Thymus (tissue), 11 donors: ENCODE results near the gene RELCH. TPM values are rescaled to one million over a fixed set of nuclear protein-coding genes. Genes with fewer than 3 reads are reported as not detected.

Source experiments
- DNase-seq, 9 donors: peaks; one replicate each; pipeline ENCODE4 v3.0.0-alpha.2; 2013; ENCODE audit warnings: low spot score in 9 of 9, low read depth in 6 of 9, missing footprints in 1 of 9
- H3K27ac ChIP-seq, 2 donors: one replicate each; pipeline ENCODE4 v1.5.1; 2013; ENCODE audit warnings: control low read depth in 1 of 2, low read depth in 1 of 2, low read length in 1 of 2, mild to moderate bottlenecking in 1 of 2, moderate library complexity in 1 of 2
- H3K27me3 ChIP-seq, 2 donors: one replicate each; pipeline ENCODE4 v1.5.1; 2013; ENCODE audit warnings: low read length in 1 of 2; ENCODE audit not compliant: control insufficient read depth in 2 of 2, insufficient read depth in 1 of 2
- H3K36me3 ChIP-seq, 2 donors: one replicate each; pipeline ENCODE4 v1.5.1; 2013; ENCODE audit warnings: low read length in 1 of 2, mild to moderate bottlenecking in 1 of 2, moderate library complexity in 1 of 2; ENCODE audit not compliant: control insufficient read depth in 2 of 2, insufficient read depth in 2 of 2
- H3K4me1 ChIP-seq, 2 donors: one replicate each; pipeline ENCODE4 v1.5.1; 2013; ENCODE audit warnings: low read length in 2 of 2; ENCODE audit not compliant: control insufficient read depth in 2 of 2, insufficient read depth in 2 of 2
- H3K4me3 ChIP-seq, 2 donors: one replicate each; pipeline ENCODE4 v1.5.1; 2013; ENCODE audit warnings: low read length in 2 of 2, control low read depth in 1 of 2, mild to moderate bottlenecking in 1 of 2
- H3K9me3 ChIP-seq, 2 donors: one replicate each; pipeline ENCODE4 v1.5.1; 2013; ENCODE audit warnings: low read length in 1 of 2, mild to moderate bottlenecking in 1 of 2; ENCODE audit not compliant: control insufficient read depth in 2 of 2, insufficient read depth in 1 of 2
- WGBS: extraction: QIAGEN DNeasy Blood & Tissue Kit; methylation state at CpG from one replicate; pipeline ENCODE4 v1.1.7; 2013; 5-methylcytosine and 5-hydroxymethylcytosine counted together
- polyA plus RNA-seq: library from polyadenylated mRNA; stranded (reverse); fragments of 200-250 nt; gene quantifications from one replicate; pipeline ENCODE4 v1.2.3, GENCODE V29; 2013
- total RNA-seq: library from RNA; stranded (reverse); fragments of 120-200 nt; gene quantifications from one replicate; pipeline ENCODE4 v1.2.4, GENCODE V29; 2013
- donor health status: healthy.

Gene RELCH
- total and polyA plus RNA-seq, 2 donors = 20.6 to 29.3 TPM

DNA sequence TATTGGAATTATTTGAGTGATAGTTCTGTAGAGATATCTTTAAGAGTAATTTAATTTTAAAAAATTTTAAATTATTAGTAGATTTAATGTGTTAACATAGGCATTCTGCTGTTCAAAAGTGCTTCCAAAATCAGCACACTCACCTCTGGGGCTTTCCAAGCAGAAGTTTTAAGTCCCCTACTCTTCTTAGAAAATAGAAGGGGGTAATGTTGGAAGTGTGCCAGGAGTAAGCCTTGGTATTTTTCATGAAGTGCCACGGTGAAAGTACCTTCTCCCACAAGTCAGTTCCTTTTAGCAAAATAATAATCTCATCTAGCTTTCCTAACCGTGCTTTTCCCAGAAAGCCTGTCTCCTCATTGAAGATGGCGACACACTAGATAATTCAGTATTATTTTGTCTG, 134.1 kb downstream of the RELCH start:
- H3K27me3 ChIP-seq = peaks cover 22 to 33% of the 10 kb centered on the region in 2 donors
- H3K36me3 ChIP-seq = no peaks in the 10 kb centered on the region
- H3K27ac ChIP-seq = no peak overlapping the region
- H3K4me1 ChIP-seq = peaks cover 9 to 15% of the 10 kb centered on the region in 2 donors
- WGBS = 43% methylated on average over 3 of the region's 3 CpGs
- DNase-seq = no peak
- H3K9me3 ChIP-seq = no peaks in the 10 kb centered on the region
- H3K4me3 ChIP-seq = no peak overlapping the region

DNA sequence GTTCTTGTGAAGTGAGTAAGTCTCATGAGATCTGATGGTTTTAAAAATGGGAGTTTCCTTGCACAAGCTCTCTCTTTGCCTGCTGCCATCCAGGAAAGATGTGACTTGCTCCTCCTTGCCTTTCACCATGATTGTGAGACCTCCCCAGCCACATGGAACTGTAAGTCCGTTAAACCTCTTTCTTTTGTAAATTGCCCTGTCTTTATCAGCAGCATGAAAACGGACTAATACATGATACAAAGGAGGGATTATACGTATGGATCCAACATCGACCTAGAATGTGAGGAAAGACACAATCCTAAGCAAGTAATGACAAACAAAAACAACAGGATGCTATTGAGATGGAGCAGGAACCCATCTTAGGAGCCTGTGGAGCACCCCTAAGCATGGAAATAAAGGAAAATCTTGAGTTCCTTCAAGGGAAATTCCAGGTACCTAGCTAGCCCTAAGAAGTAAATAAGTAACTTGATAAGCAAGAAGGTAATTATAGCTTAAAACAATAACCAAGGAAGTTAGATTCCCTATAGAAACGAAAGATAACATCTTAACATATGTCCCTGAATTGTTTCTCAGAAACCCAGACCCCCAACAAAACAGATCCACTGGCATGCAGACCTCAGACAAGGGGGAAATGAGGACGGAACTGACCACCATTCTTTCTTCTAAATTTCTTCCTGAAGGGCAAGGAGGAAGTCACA, 136.6 kb downstream of the RELCH start:
- peaks cover 34 to 54% of the 10 kb centered on the region in 2 donors for H3K27me3 ChIP-seq
- 84% methylated on average over 6 of the region's 6 CpGs for WGBS
- no peak for DNase-seq

DNA sequence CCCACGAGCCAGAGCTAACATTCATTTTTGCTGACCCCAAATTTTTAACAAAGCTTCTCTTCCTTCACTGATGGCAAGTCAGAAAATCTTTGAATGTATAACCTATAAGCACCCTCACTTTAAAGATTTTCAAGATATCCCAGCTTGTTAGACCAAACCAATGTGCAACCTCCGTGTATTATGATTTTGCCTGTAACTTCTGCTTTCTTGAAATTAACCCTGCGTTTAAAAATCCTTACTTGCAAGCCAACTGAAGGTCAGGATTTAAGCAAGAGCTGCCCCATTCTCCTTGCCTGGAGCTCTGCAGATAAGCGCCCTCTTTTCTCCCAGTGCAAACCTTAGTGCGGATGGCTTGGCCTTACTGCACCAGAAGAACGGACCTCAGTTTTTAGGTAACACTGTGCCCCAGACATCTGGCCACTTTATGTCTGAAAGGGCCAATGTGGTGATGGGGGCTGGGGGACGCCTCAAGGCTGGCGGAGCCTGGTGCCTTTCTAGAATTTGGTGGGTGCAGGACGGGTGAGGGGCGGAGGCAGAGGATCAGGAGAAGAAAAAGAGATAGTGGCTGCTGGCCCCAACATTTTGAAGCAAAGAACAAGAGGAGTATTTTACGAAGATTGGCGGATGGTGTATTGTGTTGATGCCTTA, 137.2 kb downstream of the RELCH start:
- peaks cover 37 to 57% of the 10 kb centered on the region in 2 donors for H3K27me3 ChIP-seq

More for the DNA sequence above, 136.6 kb downstream of the RELCH start:
- Histone ChIP-seq H3K9me3 (no peaks in the 10 kb centered on the region), H3K4me1 (peaks cover 9 to 15% of the 10 kb centered on the region in 2 donors), H3K36me3 (no peaks in the 10 kb centered on the region), H3K4me3 (no peak overlapping the region), H3K27ac (no peak overlapping the region)

DNA sequence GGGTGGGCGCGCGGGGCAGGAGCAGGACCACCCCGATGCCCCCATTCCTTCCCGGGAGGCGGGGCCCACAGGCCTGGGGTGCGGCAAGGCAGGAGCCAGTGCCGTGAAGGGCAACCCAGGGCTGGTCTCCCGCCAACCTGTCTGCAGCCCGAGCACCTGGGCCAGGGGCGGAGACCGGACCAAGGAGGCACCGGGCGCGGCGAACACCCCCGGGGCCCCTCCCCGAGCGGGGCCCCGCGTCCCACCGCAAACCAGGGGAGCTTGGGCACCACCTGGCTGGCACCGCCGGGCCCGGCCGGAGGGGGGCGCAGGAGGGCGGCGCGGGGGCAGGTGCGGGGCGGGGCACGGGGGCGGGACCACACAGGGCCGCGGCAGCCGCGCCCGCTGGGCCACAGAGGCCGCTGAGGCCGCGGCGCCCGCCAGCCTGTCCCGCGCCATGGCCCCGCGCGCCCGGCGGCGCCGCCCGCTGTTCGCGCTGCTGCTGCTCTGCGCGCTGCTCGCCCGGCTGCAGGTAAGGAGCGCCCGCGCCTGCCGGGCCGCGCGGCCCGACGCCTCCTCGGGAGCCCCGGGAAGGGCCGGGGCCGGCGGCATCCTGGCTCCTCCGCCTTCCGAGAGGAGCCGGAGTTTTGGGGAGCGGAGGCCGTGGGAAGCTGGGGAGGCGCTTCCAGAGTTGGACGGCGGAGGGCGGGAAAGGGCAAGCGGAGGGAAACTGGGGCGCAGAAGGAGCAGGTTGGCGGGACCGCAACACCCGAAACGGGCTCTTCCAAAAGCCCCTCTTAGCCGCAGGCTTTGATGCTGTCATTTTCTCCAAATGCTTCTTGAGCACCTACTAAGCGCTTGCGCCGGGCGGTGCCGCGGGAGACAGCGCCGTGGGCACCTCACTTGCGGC, 138.1 kb downstream of the RELCH start, which contains the start of gene TNFRSF11A:
TSS of gene TNFRSF11A (plus strand) at position 394 of the 889 bp plus-strand sequence. CDS start at position 437, 43 bp downstream.
- Histone ChIP-seq H3K36me3 (no peaks in the 10 kb centered on the region), H3K4me3 (peak within 1 kb of the TSS; percentile 46 to 58), H3K4me1 (peaks cover 9 to 27% of the 10 kb centered on the region in 2 donors), H3K27ac (no peak within 1 kb of the TSS), H3K27me3 (peaks cover 37 to 64% of the 10 kb centered on the region in 2 donors), H3K9me3 (no peaks in the 10 kb centered on the region)
- under 1% methylated on average over 99 of the region's 99 CpGs for WGBS
- DNase-seq = peak in 4 of 9 donors; percentile 28 to 59 (median 41)

More for the DNA sequence above, 137.2 kb downstream of the RELCH start:
- Histone ChIP-seq H3K4me3 (no peak overlapping the region), H3K36me3 (no peaks in the 10 kb centered on the region), H3K27ac (no peak overlapping the region), H3K4me1 (peaks cover 9 to 19% of the 10 kb centered on the region in 2 donors), H3K9me3 (no peaks in the 10 kb centered on the region)
- 48% methylated on average over 12 of the region's 12 CpGs for WGBS
- no peak for DNase-seq

DNA sequence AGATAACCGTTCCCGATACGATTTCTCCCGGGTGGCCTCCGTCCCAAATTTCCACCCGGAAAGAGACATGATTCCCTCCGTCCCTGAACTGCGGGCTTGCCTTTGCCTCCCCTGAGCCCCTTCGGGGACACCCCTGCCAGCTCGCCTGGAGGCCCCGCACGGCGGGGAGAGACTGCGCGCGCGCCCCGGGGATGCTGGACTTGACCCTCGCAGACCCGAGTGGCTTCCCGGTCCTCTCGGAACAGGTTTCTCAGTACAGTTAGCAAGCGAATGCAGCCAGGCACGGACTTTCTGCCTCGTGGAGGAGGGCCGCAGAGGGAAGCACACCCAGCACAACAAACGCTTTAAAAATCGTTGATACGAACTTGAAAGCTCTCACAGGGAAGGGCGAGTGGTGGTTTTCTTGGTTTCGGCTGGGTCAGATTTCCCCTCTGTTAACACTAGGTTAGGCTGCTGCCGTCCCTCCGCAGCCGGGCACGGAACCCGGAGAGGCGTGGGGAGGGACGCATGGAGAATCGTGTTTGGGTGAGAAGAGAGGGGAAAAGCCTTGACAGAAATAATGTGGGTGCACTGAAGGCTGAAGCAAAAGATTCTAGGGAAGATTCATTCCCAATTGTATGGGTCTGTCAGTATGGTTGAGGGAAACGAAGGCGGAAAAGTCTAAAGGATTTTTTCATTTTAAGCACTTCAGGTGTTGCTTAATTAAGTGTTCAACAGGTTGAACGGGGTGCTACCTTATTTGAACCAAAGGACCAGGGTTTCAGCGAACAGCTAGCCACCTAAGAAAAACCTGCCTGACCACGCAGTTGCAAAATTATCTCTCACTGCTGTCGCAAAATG, 139.0 kb downstream of the RELCH start:
- H3K4me1 ChIP-seq = peaks cover 9 to 31% of the 10 kb centered on the region in 2 donors
- H3K9me3 ChIP-seq = no peaks in the 10 kb centered on the region
- no peak overlapping the region for H3K27ac ChIP-seq
- peak in 2 of 9 donors; percentile 6 to 30 for DNase-seq
- WGBS = 8% methylated on average over 45 of the region's 45 CpGs
- peak overlapping the region; percentile 46 to 58 for H3K4me3 ChIP-seq
- no peaks in the 10 kb centered on the region for H3K36me3 ChIP-seq
- H3K27me3 ChIP-seq = peaks cover 37 to 67% of the 10 kb centered on the region in 2 donors

DNA sequence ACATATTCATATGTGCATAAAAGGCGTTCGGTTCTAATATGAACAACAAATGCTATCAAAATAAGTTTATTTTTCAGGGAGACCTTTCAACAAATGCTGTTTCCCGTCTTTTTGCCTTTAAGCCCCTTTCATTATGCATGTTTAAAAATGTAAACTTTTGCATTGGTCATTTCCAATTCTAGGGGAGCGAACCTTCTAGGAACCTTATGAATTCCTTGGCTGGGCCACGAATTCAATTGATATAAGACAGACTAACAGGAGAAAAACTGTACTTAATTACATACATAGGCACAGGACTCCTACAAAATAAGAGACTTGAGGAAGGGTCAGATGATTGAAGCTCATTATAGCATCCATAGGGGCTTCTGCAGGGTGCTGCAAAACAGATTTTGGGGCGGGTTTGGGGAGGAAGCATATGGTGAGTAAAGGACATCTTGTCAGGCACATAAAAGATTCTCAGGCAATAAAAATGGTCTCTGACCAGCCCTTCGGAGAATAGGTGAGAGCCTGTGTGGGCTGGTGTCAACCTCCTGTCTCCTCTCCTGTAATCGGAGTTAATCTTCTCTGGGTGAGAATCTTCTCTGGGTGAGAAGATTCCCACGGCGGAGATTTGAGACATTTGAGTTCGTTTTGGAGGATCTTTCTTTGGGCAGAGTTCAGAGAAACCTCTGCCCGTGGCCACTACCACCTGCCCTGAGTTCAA, 139.7 kb downstream of the RELCH start:
- no peaks in the 10 kb centered on the region for H3K9me3 ChIP-seq
- no peak for DNase-seq
- peaks cover 9 to 33% of the 10 kb centered on the region in 2 donors for H3K4me1 ChIP-seq
- H3K27me3 ChIP-seq = peaks cover 37 to 67% of the 10 kb centered on the region in 2 donors
- no peak overlapping the region for H3K27ac ChIP-seq
- 82% methylated on average over 12 of the region's 12 CpGs for WGBS
- H3K4me3 ChIP-seq = no peak overlapping the region
- no peaks in the 10 kb centered on the region for H3K36me3 ChIP-seq

DNA sequence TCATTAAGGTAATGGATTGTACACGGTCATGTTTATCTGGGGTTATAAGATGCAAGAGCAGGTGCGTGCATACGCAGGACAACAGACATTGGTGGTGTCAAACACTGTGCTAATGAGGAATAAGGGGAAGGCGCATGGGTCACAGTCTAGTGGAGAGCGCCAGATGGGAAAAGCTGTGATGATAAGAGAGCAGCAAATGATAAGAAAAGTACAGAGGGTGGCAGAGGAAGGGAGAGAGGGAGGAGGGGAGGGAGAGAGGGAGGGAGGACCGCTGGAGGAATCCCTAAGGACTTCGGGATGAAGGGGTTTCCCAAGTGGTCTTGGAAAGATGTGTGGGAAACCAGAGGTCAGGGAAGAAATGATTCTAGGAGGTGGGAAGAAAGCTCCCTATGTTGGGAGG, 140.9 kb downstream of the RELCH start:
- WGBS = 95% methylated on average over 7 of the region's 7 CpGs
- peaks cover 37 to 66% of the 10 kb centered on the region in 2 donors for H3K27me3 ChIP-seq
- no peak overlapping the region for H3K27ac ChIP-seq
- no peak overlapping the region for H3K4me3 ChIP-seq
- H3K36me3 ChIP-seq = no peaks in the 10 kb centered on the region
- DNase-seq = no peak
- no peaks in the 10 kb centered on the region for H3K9me3 ChIP-seq
- H3K4me1 ChIP-seq = peaks cover 9 to 33% of the 10 kb centered on the region in 2 donors
